SJCRH30 (cell line): Measurements from ENCODE around the gene STIM1. TPM values are rescaled to one million over a fixed set of nuclear protein-coding genes. Genes with fewer than 3 reads are reported as not detected.

ENCODE experiments used
- DNase-seq, 2 experiments: peaks; one replicate each; pipeline ENCODE4 v3.0.0-alpha.2; 2015 to 2020
- H3K27ac ChIP-seq: fragments of 250-450 bp; sonication (Bioruptor Pico); 2 replicates; pipeline ENCODE4 v1.5.1; 2020; ENCODE audit warnings: mild to moderate bottlenecking, moderate library complexity
- H3K27me3 ChIP-seq: fragments of 250-450 bp; sonication (Bioruptor Pico); 2 replicates; pipeline ENCODE4 v1.5.1; 2020; ENCODE audit warnings: mild to moderate bottlenecking, moderate library complexity
- H3K36me3 ChIP-seq: fragments of 250-450 bp; sonication (Bioruptor Pico); 2 replicates; pipeline ENCODE4 v1.5.1; 2020; ENCODE audit warnings: mild to moderate bottlenecking, moderate library complexity
- H3K4me1 ChIP-seq: fragments of 250-450 bp; sonication (Bioruptor Pico); 2 replicates; pipeline ENCODE4 v1.5.1; 2020; ENCODE audit warnings: mild to moderate bottlenecking, moderate library complexity
- H3K4me3 ChIP-seq: fragments of 250-450 bp; sonication (Bioruptor Pico); 2 replicates; pipeline ENCODE4 v1.5.1; 2020; ENCODE audit warnings: mild to moderate bottlenecking, moderate library complexity
- H3K9me3 ChIP-seq: fragments of 250-450 bp; sonication (Bioruptor Pico); replicated peaks from 2 replicates; pipeline ENCODE4 v1.5.1; 2020; ENCODE audit warnings: mild to moderate bottlenecking, moderate library complexity
- total RNA-seq: library from RNA; depleted of rRNA; stranded (reverse); fragments of >200 nt; shearing (Covaris generic); gene quantifications from 2 replicates; pipeline ENCODE4 v1.2.3, GENCODE V29; 2014

The STIM1 gene
- total RNA-seq, 1 experiment from 2014 or later: 14.7 TPM

- no peaks in the 10 kb centered on the region; the same call in 1 of the 2 replicates for H3K9me3 ChIP-seq
- no peaks in the 10 kb centered on the region for H3K4me1 ChIP-seq
- no peak overlapping the region for H3K4me3 ChIP-seq
- H3K36me3 ChIP-seq: no peaks in the 10 kb centered on the region
- no peak for DNase-seq
- H3K27me3 ChIP-seq: no peaks in the 10 kb centered on the region
- H3K27ac ChIP-seq: no peak overlapping the region
Observed at GRCh38 chr11:4017129-4017528, 161.7 kb downstream of the STIM1 start.

DNA sequence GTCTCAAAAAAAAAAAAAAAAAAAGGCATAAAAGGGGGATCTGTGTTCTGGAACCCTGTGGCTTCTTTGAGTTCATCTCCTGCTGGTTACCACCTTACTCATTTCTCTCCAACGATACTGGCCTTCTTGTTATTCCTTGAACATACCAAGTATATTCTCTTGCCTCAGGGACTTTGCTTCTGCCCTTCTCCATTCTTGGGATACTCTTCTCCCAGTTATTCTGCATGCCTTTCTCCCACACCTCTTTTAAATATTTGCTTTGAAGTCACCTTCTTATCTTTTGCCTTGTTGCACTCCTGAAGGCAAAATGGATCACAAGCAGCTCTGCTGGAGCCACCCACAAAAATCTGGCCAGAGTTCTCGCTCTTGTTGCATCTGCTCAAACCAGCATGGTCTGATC lies 163.2 kb downstream of the STIM1 start:
- H3K4me3 ChIP-seq: no peak overlapping the region
- no peak for DNase-seq

GRCh38 chr11:4019891-4020290 lies 164.4 kb downstream of the STIM1 start:
- H3K4me1 ChIP-seq: no peaks in the 10 kb centered on the region
- no peaks in the 10 kb centered on the region for H3K27me3 ChIP-seq
- DNase-seq: no peak
- peaks cover 3% of the 10 kb centered on the region; the same call in 1 of the 2 replicates for H3K9me3 ChIP-seq
- no peak overlapping the region for H3K4me3 ChIP-seq
- H3K36me3 ChIP-seq: no peaks in the 10 kb centered on the region; the same call in 1 of the 2 replicates
- H3K27ac ChIP-seq: no peak overlapping the region

More for the DNA sequence above, 163.2 kb downstream of the STIM1 start:
- Histone ChIP-seq H3K36me3 (no peaks in the 10 kb centered on the region), H3K4me1 (no peaks in the 10 kb centered on the region), H3K9me3 (no peaks in the 10 kb centered on the region; the same call in 1 of the 2 replicates), H3K27me3 (no peaks in the 10 kb centered on the region), H3K27ac (no peak overlapping the region)

DNA sequence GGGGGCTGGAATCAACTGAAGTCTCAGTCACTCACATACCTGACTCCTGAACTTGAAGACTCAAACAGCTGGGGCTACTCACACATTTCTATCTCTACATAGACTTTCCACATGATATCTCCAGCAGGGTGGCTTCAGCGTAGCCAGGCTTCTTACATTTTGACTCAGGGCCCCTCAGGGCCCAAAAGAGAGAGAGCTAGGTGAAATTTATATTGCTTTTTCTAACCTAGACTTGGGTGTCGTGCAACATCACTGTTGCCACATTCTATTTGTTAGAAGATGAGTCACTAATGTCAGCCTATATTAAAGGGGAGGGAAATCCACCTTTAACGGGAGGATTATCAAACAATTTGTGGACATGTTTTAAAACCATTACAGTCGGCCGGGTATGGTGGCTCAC lies 167.2 kb downstream of the STIM1 start:
- no peaks in the 10 kb centered on the region for H3K27me3 ChIP-seq
- DNase-seq: no peak
- no peak overlapping the region for H3K27ac ChIP-seq
- no peaks in the 10 kb centered on the region; the same call in 1 of the 2 replicates for H3K36me3 ChIP-seq
- no peak overlapping the region for H3K4me3 ChIP-seq
- peaks cover 3% of the 10 kb centered on the region; the same call in 1 of the 2 replicates for H3K9me3 ChIP-seq
- H3K4me1 ChIP-seq: no peaks in the 10 kb centered on the region

DNA sequence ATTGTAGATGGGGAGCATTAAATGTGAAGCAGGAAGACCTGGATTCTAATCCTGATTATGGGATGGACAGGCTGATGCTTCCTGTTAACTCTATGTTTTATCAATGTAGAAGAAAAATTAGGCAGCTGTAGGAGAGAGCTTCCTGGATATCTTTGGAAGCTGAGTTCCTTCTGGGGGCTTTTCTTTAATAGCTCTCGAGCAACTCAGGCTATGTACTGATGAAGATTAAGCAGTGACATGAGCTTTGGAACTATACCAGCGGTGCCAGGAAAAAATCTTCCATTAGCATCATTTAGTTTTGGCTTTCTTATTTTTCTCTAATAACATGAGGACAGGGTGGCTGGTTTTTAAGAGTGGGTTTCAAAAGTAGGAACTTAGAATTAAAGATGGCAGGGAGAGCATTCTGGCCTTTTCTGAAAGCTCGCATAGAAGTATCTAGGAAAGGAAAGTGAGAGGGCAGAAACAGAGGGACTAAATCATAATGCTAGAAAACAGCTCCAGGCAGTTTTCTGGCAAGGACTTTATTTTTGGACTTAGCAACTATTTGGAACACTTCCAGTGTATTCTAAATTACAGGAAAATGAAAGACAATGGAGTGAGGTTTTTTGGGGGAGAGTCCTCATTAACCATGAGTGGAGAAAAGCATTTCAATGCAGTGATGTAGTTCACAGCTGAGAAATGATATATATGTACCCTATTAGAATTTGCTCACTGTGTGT lies 169.9 kb downstream of the STIM1 start:
- Histone ChIP-seq H3K9me3 (0 out of 2 replicates have a peak, but pooled peaks cover 3% of the 10 kb centered on the region), H3K4me3 (no peak overlapping the region), H3K27ac (no peak overlapping the region), H3K27me3 (no peaks in the 10 kb centered on the region), H3K36me3 (no peaks in the 10 kb centered on the region; the same call in 1 of the 2 replicates), H3K4me1 (no peaks in the 10 kb centered on the region)
- DNase-seq: no peak

DNA sequence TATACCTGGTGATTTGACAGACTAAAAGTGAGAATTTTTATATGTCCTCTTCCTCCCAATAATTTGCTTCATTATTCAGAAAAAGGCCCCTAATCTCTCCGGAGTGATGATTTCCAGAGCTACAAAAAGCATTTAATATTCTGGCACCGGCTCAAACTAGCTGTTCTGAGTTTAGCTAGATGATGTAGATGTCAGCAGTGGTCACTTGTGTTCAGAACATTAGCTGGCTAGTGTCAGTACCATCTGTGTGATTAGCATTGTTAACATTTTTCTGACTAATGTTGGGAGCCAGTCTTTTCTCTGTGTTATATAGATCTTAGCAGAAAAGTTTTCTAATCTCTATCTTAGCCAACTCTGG lies 170.5 kb downstream of the STIM1 start:
- no peaks in the 10 kb centered on the region for H3K27me3 ChIP-seq
- no peak for DNase-seq
- no peaks in the 10 kb centered on the region; the same call in 1 of the 2 replicates for H3K36me3 ChIP-seq
- H3K9me3 ChIP-seq: 0 out of 2 replicates have a peak, but pooled peaks cover 3% of the 10 kb centered on the region
- no peak overlapping the region for H3K27ac ChIP-seq
- H3K4me3 ChIP-seq: no peak overlapping the region
- H3K4me1 ChIP-seq: no peaks in the 10 kb centered on the region

DNA sequence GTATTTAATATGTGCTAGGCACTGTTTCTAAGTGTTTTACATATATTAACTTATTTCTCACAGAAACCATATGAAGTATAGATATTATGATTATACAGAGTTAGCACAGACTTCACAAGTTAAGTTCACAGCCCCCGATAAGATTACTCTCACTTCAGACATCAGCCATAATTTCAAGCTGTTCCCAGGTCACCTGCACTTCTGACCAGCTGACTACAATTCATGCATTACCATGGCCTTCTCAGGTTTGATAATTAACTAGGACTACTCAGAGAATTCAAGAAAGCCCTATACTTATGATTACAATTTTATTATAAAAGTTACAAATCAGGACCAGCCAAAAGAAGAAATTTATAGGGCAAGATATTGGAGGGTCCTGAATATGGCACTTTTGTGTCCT lies 170.9 kb downstream of the STIM1 start:
- no peak for DNase-seq
- H3K4me1 ChIP-seq: no peaks in the 10 kb centered on the region
- no peaks in the 10 kb centered on the region for H3K27me3 ChIP-seq
- 0 out of 2 replicates have a peak, but pooled peaks cover 3% of the 10 kb centered on the region for H3K9me3 ChIP-seq
- no peak overlapping the region for H3K4me3 ChIP-seq
- no peak overlapping the region for H3K27ac ChIP-seq
- no peaks in the 10 kb centered on the region; the same call in 1 of the 2 replicates for H3K36me3 ChIP-seq

- H3K27ac ChIP-seq: no peak overlapping the region
- no peaks in the 10 kb centered on the region for H3K4me1 ChIP-seq
- no peaks in the 10 kb centered on the region; the same call in 1 of the 2 replicates for H3K36me3 ChIP-seq
- H3K4me3 ChIP-seq: no peak overlapping the region
- H3K27me3 ChIP-seq: no peaks in the 10 kb centered on the region
- 0 out of 2 replicates have a peak, but pooled peaks cover 3% of the 10 kb centered on the region for H3K9me3 ChIP-seq
- DNase-seq: no peak
Observed at GRCh38 chr11:4027746-4028145, 172.3 kb downstream of the STIM1 start.

- DNase-seq: no peak
- H3K4me3 ChIP-seq: no peak overlapping the region
Observed at GRCh38 chr11:4030197-4030596, 174.7 kb downstream of the STIM1 start.

GRCh38 chr11:4032097-4032496 lies 176.6 kb downstream of the STIM1 start:
- no peaks in the 10 kb centered on the region for H3K36me3 ChIP-seq
- no peaks in the 10 kb centered on the region for H3K9me3 ChIP-seq
- no peak for DNase-seq
- no peaks in the 10 kb centered on the region for H3K27me3 ChIP-seq
- no peaks in the 10 kb centered on the region for H3K4me1 ChIP-seq
- no peak overlapping the region for H3K4me3 ChIP-seq
- no peak overlapping the region for H3K27ac ChIP-seq

More at GRCh38 chr11:4030197-4030596, 174.7 kb downstream of the STIM1 start:
- Histone ChIP-seq H3K36me3 (no peaks in the 10 kb centered on the region; the same call in 1 of the 2 replicates), H3K27me3 (no peaks in the 10 kb centered on the region), H3K9me3 (no peaks in the 10 kb centered on the region), H3K27ac (no peak overlapping the region), H3K4me1 (no peaks in the 10 kb centered on the region)

DNA sequence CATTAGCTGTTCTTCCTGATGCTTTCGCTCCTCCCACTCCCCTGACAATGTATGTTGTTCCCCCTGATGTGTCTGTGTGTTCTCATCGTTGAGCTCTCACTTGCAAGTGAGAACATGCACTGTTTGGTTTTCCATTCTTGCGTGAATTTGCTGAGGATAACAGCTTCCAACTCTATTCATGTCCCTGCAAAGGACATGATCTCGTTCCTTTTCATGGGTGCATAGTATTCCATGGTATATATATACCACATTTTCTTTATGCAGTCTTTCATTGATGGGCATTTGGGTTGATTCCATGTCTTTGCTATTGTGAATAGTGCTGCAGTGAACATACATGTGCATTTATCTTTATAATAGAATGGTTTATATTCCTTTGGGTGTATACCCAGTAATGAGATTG lies 180.5 kb downstream of the STIM1 start:
- no peaks in the 10 kb centered on the region for H3K9me3 ChIP-seq
- H3K36me3 ChIP-seq: no peaks in the 10 kb centered on the region
- no peak overlapping the region for H3K4me3 ChIP-seq
- H3K27ac ChIP-seq: no peak overlapping the region
- H3K4me1 ChIP-seq: no peaks in the 10 kb centered on the region
- H3K27me3 ChIP-seq: no peaks in the 10 kb centered on the region
- no peak for DNase-seq

GRCh38 chr11:4039011-4039410 lies 183.5 kb downstream of the STIM1 start:
- DNase-seq: no peak
- no peaks in the 10 kb centered on the region for H3K36me3 ChIP-seq
- H3K27ac ChIP-seq: no peak overlapping the region
- no peaks in the 10 kb centered on the region for H3K4me1 ChIP-seq
- H3K27me3 ChIP-seq: no peaks in the 10 kb centered on the region
- H3K4me3 ChIP-seq: no peak overlapping the region
- no peaks in the 10 kb centered on the region for H3K9me3 ChIP-seq

DNA sequence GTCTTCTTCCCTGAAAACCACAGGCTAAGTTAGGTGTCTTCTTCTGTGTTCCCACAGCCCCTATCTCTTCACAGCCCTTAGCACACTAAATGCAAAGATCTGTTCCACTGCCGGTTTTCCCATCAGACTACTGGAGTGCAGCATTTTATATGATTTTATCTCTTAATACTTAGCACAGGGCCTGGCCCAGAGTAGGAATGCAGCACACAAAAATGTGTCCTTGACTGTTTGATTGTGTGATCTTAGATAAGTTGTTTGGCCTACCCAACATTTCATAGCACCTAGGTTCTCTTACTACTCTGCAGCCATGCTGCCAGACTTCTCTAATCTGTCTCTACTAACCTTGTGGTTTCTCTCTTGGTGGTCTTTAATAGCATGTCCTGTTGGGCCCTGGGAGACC lies 185.0 kb downstream of the STIM1 start:
- no peak for DNase-seq
- no peaks in the 10 kb centered on the region for H3K9me3 ChIP-seq

GRCh38 chr11:4041731-4042391 lies 186.4 kb downstream of the STIM1 start:
- Histone ChIP-seq H3K4me3 (no peak overlapping the region), H3K27me3 (no peaks in the 10 kb centered on the region), H3K27ac (no peak overlapping the region), H3K4me1 (no peaks in the 10 kb centered on the region), H3K36me3 (no peaks in the 10 kb centered on the region), H3K9me3 (no peaks in the 10 kb centered on the region)
- no peak for DNase-seq

More for the DNA sequence above, 185.0 kb downstream of the STIM1 start:
- no peaks in the 10 kb centered on the region for H3K27me3 ChIP-seq
- H3K36me3 ChIP-seq: no peaks in the 10 kb centered on the region
- no peaks in the 10 kb centered on the region for H3K4me1 ChIP-seq
- H3K27ac ChIP-seq: no peak overlapping the region
- H3K4me3 ChIP-seq: no peak overlapping the region

- Histone ChIP-seq H3K36me3 (no peaks in the 10 kb centered on the region), H3K27ac (no peak overlapping the region), H3K27me3 (no peaks in the 10 kb centered on the region), H3K4me1 (no peaks in the 10 kb centered on the region), H3K4me3 (no peak overlapping the region), H3K9me3 (no peaks in the 10 kb centered on the region)
- peak; percentile 11 to 53 for DNase-seq
Observed at GRCh38 chr11:4044976-4045646, 189.6 kb downstream of the STIM1 start.
